ENCODE results near the gene CSF3.
"Not testable (repeated sequence)": the region's sequence is repeated elsewhere in the genome, so short reads cannot be mapped to it uniquely, and the experiment has no call there.

The CSF3 gene

DNA sequence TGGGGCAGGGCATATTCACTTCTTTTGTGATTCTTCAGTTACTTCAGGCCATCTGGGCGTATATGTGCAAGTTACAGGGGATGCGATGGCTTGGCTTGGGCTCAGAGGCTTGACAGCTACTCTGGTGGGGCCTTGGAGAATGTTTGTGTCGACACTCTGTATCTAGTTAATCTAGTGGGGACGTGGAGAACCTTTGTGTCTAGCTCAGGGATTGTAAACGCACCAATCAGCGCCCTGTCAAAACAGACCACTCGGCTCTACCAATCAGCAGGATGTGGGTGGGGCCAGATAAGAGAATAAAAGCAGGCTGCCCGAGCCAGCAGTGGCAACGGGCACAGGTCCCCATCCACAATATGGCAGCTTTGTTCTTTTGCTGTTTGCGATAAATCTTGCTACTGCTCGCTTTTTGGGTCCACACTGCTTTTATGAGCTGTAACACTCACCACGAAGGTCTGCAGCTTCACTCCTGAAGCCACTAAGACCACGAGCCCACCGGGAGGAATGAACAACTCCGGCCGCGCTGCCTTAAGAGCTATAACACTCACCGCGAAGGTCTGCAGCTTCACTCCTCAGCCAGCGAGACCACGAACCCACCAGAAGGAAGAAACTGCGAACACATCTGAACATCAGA is 3.1 kb upstream of the CSF3 start:
- not testable (repeated sequence) for H2BK120ac ChIP-seq (ENCODE audit: insufficient read depth, low read length, poor library complexity); H3K18ac ChIP-seq (ENCODE audit: low read length); H3K9me3 ChIP-seq (ENCODE audit: insufficient read depth, low read depth, low read length); H3K79me2 ChIP-seq (ENCODE audit: control insufficient read depth, insufficient read depth, low read length, poor library complexity); H4K8ac ChIP-seq (ENCODE audit: low read depth, low read length); H3K36me3 ChIP-seq (ENCODE audit: control insufficient read depth in 1 of 2, insufficient read depth in 2 of 2, low read length in 2 of 2); H2AK5ac ChIP-seq (ENCODE audit: low read length); H3K27ac ChIP-seq (ENCODE audit: low read depth, low read length); H3K4me3 ChIP-seq (ENCODE audit: low read depth, low read length); H4K12ac ChIP-seq (ENCODE audit: low read depth, low read length); H3K4me2 ChIP-seq (ENCODE audit: low read length); H3K14ac ChIP-seq (ENCODE audit: low read length); H3K79me1 ChIP-seq (ENCODE audit: low read length); H3K4me1 ChIP-seq (ENCODE audit: control insufficient read depth in 1 of 2, insufficient read depth in 2 of 2, low read length in 2 of 2); H3K23ac ChIP-seq (ENCODE audit: low read length); H4K91ac ChIP-seq (ENCODE audit: low read depth, low read length); H2BK12ac ChIP-seq (ENCODE audit: low read length); H2BK5ac ChIP-seq (ENCODE audit: low read depth, low read length, poor library complexity); H3K27me3 ChIP-seq (ENCODE audit: insufficient read depth, low read length); H2AFZ ChIP-seq (ENCODE audit: insufficient read depth, low read length, poor library complexity); H3K9ac ChIP-seq (ENCODE audit: low read length); DNase-seq; H3K4ac ChIP-seq (ENCODE audit: low read depth, low read length)
- no CpG with 5 or more reads among the region's 22 CpGs for WGBS (ENCODE audit: extremely low coverage, insufficient coverage, insufficient read length)

DNA sequence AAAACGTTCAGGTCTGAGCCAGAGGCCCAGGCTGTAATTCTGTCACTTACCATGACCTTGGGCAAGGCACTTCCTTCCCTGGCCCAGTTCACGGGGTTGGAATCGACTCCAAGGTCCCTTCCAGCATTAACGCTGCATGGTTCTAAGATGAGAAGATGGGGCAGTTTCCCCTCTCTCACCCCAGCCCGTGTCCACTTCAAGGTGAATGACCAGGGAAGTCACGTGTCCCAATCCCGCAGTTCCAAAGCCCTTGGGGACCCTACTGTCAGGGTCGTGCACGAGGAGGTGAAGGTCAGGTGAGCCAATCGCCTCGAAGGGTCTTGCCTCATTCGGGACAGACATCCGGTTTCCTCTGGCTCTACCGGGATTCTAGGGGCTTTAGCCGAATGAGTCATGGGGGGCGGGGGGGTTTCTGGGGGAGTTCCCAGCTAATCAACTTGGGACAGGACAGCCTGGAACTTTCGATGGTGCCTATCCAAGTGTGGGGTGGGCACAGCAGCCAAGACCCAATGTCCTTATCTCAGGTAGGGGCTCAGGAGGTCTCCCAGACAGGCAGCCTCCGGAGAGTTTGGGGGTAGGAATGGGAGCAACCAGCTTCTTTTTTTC is 762 bp upstream of the CSF3 start:
- Histone ChIP-seq H3K4ac (ENCODE audit: low read depth, low read length) (no peak overlapping the region), H3K4me2 (ENCODE audit: low read length) (no peak overlapping the region), H2BK5ac (ENCODE audit: low read depth, low read length, poor library complexity) (no peak overlapping the region), H2AFZ (ENCODE audit: insufficient read depth, low read length, poor library complexity) (no peak overlapping the region), H3K4me1 (ENCODE audit: control insufficient read depth in 1 of 2, insufficient read depth in 2 of 2, low read length in 2 of 2) (no peaks in the 10 kb centered on the region), H3K23ac (ENCODE audit: low read length) (no peak overlapping the region), H3K79me1 (ENCODE audit: low read length) (no peaks in the 10 kb centered on the region), H3K79me2 (ENCODE audit: control insufficient read depth, insufficient read depth, low read length, poor library complexity) (no peaks in the 10 kb centered on the region), H2BK12ac (ENCODE audit: low read length) (no peak overlapping the region), H3K36me3 (ENCODE audit: control insufficient read depth in 1 of 2, insufficient read depth in 2 of 2, low read length in 2 of 2) (peaks cover 8 to 10% of the 10 kb centered on the region in 2 experiments), H2BK120ac (ENCODE audit: insufficient read depth, low read length, poor library complexity) (no peak overlapping the region), H3K4me3 (ENCODE audit: low read depth, low read length) (no peak overlapping the region), H3K14ac (ENCODE audit: low read length) (no peak overlapping the region), H4K91ac (ENCODE audit: low read depth, low read length) (no peak overlapping the region), H3K27ac (ENCODE audit: low read depth, low read length) (no peak overlapping the region), H3K27me3 (ENCODE audit: insufficient read depth, low read length) (no peaks in the 10 kb centered on the region), H3K9ac (ENCODE audit: low read length) (no peak overlapping the region), H3K9me3 (ENCODE audit: insufficient read depth, low read depth, low read length) (no peaks in the 10 kb centered on the region), H3K18ac (ENCODE audit: low read length) (no peak overlapping the region), H4K8ac (ENCODE audit: low read depth, low read length) (no peak overlapping the region), H2AK5ac (ENCODE audit: low read length) (no peak overlapping the region), H4K12ac (ENCODE audit: low read depth, low read length) (no peak overlapping the region)
- WGBS (ENCODE audit: extremely low coverage, insufficient coverage, insufficient read length) = no CpG with 5 or more reads among the region's 18 CpGs
- no peak for DNase-seq

DNA sequence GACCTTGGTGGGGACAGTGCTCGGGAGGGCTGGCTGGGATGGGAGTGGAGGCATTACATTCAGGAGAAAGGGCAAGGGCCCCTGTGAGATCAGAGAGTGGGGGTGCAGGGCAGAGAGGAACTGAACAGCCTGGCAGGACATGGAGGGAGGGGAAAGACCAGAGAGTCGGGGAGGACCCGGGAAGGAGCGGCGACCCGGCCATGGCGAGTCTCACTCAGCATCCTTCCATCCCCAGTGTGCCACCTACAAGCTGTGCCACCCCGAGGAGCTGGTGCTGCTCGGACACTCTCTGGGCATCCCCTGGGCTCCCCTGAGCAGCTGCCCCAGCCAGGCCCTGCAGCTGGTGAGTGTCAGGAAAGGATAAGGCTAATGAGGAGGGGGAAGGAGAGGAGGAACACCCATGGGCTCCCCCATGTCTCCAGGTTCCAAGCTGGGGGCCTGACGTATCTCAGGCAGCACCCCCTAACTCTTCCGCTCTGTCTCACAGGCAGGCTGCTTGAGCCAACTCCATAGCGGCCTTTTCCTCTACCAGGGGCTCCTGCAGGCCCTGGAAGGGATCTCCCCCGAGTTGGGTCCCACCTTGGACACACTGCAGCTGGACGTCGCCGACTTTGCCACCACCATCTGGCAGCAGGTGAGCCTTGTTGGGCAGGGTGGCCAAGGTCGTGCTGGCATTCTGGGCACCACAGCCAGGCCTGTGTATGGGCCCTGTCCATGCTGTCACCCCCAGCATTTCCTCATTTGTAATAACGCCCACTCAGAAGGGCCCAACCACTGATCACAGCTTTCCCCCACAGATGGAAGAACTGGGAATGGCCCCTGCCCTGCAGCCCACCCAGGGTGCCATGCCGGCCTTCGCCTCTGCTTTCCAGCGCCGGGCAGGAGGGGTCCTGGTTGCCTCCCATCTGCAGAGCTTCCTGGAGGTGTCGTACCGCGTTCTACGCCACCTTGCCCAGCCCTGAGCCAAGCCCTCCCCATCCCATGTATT is 1.1 kb downstream of the CSF3 start:
- no peak overlapping the region for H3K4ac ChIP-seq (ENCODE audit: low read depth, low read length)
- H3K27ac ChIP-seq (ENCODE audit: low read depth, low read length) = no peak overlapping the region
- H3K27me3 ChIP-seq (ENCODE audit: insufficient read depth, low read length) = no peaks in the 10 kb centered on the region
- H3K36me3 ChIP-seq (ENCODE audit: control insufficient read depth in 1 of 2, insufficient read depth in 2 of 2, low read length in 2 of 2) = peaks cover 20 to 21% of the 10 kb centered on the region in 2 experiments
- H4K12ac ChIP-seq (ENCODE audit: low read depth, low read length) = no peak overlapping the region
- no peak overlapping the region for H4K91ac ChIP-seq (ENCODE audit: low read depth, low read length)
- no peak overlapping the region for H3K18ac ChIP-seq (ENCODE audit: low read length)
- no peaks in the 10 kb centered on the region for H3K79me2 ChIP-seq (ENCODE audit: control insufficient read depth, insufficient read depth, low read length, poor library complexity)
- DNase-seq = no peak
- WGBS (ENCODE audit: extremely low coverage, insufficient coverage, insufficient read length) = no CpG with 5 or more reads among the region's 26 CpGs
- H2BK12ac ChIP-seq (ENCODE audit: low read length) = no peak overlapping the region
- no peaks in the 10 kb centered on the region for H3K9me3 ChIP-seq (ENCODE audit: insufficient read depth, low read depth, low read length)
- no peak overlapping the region for H4K8ac ChIP-seq (ENCODE audit: low read depth, low read length)
- H2BK120ac ChIP-seq (ENCODE audit: insufficient read depth, low read length, poor library complexity) = no peak overlapping the region
- no peak overlapping the region for H3K23ac ChIP-seq (ENCODE audit: low read length)
- H3K4me2 ChIP-seq (ENCODE audit: low read length) = no peak overlapping the region
- no peak overlapping the region for H3K4me3 ChIP-seq (ENCODE audit: low read depth, low read length)
- no peak overlapping the region for H3K9ac ChIP-seq (ENCODE audit: low read length)
- no peak overlapping the region for H2AK5ac ChIP-seq (ENCODE audit: low read length)
- no peak overlapping the region for H3K14ac ChIP-seq (ENCODE audit: low read length)
- no peaks in the 10 kb centered on the region for H3K79me1 ChIP-seq (ENCODE audit: low read length)
- H2BK5ac ChIP-seq (ENCODE audit: low read depth, low read length, poor library complexity) = no peak overlapping the region
- no peak overlapping the region for H2AFZ ChIP-seq (ENCODE audit: insufficient read depth, low read length, poor library complexity)
- no peaks in the 10 kb centered on the region for H3K4me1 ChIP-seq (ENCODE audit: control insufficient read depth in 1 of 2, insufficient read depth in 2 of 2, low read length in 2 of 2)

DNA sequence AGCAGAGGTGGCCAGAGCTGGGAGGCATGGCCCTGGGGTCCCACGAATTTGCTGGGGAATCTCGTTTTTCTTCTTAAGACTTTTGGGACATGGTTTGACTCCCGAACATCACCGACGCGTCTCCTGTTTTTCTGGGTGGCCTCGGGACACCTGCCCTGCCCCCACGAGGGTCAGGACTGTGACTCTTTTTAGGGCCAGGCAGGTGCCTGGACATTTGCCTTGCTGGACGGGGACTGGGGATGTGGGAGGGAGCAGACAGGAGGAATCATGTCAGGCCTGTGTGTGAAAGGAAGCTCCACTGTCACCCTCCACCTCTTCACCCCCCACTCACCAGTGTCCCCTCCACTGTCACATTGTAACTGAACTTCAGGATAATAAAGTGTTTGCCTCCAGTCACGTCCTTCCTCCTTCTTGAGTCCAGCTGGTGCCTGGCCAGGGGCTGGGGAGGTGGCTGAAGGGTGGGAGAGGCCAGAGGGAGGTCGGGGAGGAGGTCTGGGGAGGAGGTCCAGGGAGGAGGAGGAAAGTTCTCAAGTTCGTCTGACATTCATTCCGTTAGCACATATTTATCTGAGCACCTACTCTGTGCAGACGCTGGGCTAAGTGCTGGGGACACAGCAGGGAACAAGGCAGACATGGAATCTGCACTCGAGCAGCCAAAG is 2.3 kb downstream of the CSF3 start:
- DNase-seq = no peak
- H3K23ac ChIP-seq (ENCODE audit: low read length) = no peak overlapping the region
- H3K79me2 ChIP-seq (ENCODE audit: control insufficient read depth, insufficient read depth, low read length, poor library complexity) = no peaks in the 10 kb centered on the region
- H4K12ac ChIP-seq (ENCODE audit: low read depth, low read length) = no peak overlapping the region
- H3K4ac ChIP-seq (ENCODE audit: low read depth, low read length) = no peak overlapping the region
- H4K8ac ChIP-seq (ENCODE audit: low read depth, low read length) = no peak overlapping the region
- no peak overlapping the region for H3K4me2 ChIP-seq (ENCODE audit: low read length)
- no CpG with 5 or more reads among the region's 15 CpGs for WGBS (ENCODE audit: extremely low coverage, insufficient coverage, insufficient read length)
- H3K4me1 ChIP-seq (ENCODE audit: control insufficient read depth in 1 of 2, insufficient read depth in 2 of 2, low read length in 2 of 2) = no peaks in the 10 kb centered on the region
- no peaks in the 10 kb centered on the region for H3K79me1 ChIP-seq (ENCODE audit: low read length)
- H2AFZ ChIP-seq (ENCODE audit: insufficient read depth, low read length, poor library complexity) = peak overlapping the region; percentile 3
- H3K14ac ChIP-seq (ENCODE audit: low read length) = no peak overlapping the region
- H4K91ac ChIP-seq (ENCODE audit: low read depth, low read length) = no peak overlapping the region
- peaks cover 33% of the 10 kb centered on the region in 2 experiments for H3K36me3 ChIP-seq (ENCODE audit: control insufficient read depth in 1 of 2, insufficient read depth in 2 of 2, low read length in 2 of 2)
- H2BK120ac ChIP-seq (ENCODE audit: insufficient read depth, low read length, poor library complexity) = no peak overlapping the region
- no peak overlapping the region for H3K18ac ChIP-seq (ENCODE audit: low read length)
- H2BK5ac ChIP-seq (ENCODE audit: low read depth, low read length, poor library complexity) = no peak overlapping the region
- no peaks in the 10 kb centered on the region for H3K27me3 ChIP-seq (ENCODE audit: insufficient read depth, low read length)
- H3K9ac ChIP-seq (ENCODE audit: low read length) = no peak overlapping the region
- H3K9me3 ChIP-seq (ENCODE audit: insufficient read depth, low read depth, low read length) = no peaks in the 10 kb centered on the region
- no peak overlapping the region for H3K4me3 ChIP-seq (ENCODE audit: low read depth, low read length)
- H2BK12ac ChIP-seq (ENCODE audit: low read length) = no peak overlapping the region
- no peak overlapping the region for H3K27ac ChIP-seq (ENCODE audit: low read depth, low read length)
- H2AK5ac ChIP-seq (ENCODE audit: low read length) = no peak overlapping the region

Measured in trophoblast cell (in vitro differentiated cells and primary cell).